Uterus (tissue), 2 donors: Measurements from ENCODE around the gene SOX9.

Experiments
- POLR2A ChIP-seq, 2 donors: fragments of 450-650 bp; IDR thresholded peaks; one replicate each; pipeline ENCODE4 v1.6.1; 2016; ENCODE audit warnings: antibody characterized with exemption in 2 of 2, mild to moderate bottlenecking in 1 of 2, moderate library complexity in 1 of 2
- TF ChIP-seq, protein P1 (sequence below), 4 experiments: fragments of 200-600 bp in 2 of 4; fragments of 450-650 bp in 2 of 4; sonication (generic) in 2 of 4; IDR thresholded peaks; one replicate each; pipeline ENCODE4 v1.5.1; 2016 to 2019; ENCODE audit warnings: antibody characterized with exemption in 4 of 4, mild to moderate bottlenecking in 2 of 4, moderate library complexity in 1 of 4

DNA sequence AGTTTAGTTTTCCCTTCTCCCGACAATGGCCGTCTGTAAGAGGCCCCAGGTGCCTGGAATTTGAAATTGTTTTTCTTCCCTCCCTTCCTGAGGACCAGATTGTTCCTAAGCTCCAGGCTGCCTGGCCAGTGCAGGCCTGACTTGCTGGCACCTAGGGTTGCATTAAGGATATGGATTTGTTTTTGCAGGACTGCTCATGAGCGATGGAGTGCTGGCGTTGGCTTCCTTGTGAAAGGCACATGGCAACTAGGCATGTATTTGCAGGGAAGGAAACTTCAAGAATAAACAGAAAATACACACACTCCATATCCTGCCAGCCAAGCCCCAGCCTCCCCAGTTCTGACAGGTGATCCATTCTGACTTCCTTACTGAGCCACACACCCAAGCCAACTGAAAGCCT lies 25.5 kb upstream of the SOX9 start:
- TF ChIP-seq, protein P1, sequence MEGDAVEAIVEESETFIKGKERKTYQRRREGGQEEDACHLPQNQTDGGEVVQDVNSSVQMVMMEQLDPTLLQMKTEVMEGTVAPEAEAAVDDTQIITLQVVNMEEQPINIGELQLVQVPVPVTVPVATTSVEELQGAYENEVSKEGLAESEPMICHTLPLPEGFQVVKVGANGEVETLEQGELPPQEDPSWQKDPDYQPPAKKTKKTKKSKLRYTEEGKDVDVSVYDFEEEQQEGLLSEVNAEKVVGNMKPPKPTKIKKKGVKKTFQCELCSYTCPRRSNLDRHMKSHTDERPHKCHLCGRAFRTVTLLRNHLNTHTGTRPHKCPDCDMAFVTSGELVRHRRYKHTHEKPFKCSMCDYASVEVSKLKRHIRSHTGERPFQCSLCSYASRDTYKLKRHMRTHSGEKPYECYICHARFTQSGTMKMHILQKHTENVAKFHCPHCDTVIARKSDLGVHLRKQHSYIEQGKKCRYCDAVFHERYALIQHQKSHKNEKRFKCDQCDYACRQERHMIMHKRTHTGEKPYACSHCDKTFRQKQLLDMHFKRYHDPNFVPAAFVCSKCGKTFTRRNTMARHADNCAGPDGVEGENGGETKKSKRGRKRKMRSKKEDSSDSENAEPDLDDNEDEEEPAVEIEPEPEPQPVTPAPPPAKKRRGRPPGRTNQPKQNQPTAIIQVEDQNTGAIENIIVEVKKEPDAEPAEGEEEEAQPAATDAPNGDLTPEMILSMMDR (IDR thresholded peaks at IDR 0.05), result no peak
- no peak for TF ChIP-seq POLR2A (IDR thresholded peaks at IDR 0.05)
